Neutrophil (primary cell): ENCODE results near the gene PPP4R2.

Experiments used
- H3K27ac ChIP-seq: fragments of 200-600 bp; sonication (generic); 2 replicates; pipeline ENCODE4 v1.5.1; 2016; ENCODE audit warnings: mild to moderate bottlenecking, moderate library complexity
- H3K27me3 ChIP-seq: fragments of 200-600 bp; sonication (generic); 2 replicates; pipeline ENCODE4 v1.6.0; 2016; ENCODE audit warnings: mild to moderate bottlenecking
- H3K36me3 ChIP-seq: fragments of 200-600 bp; sonication (generic); 2 replicates; pipeline ENCODE4 v1.5.1; 2017
- H3K4me1 ChIP-seq, 2 experiments: fragments of 200-600 bp in 1 of 2; sonication (generic) in 1 of 2; 1 replicate in 1 of 2; 2 replicates in 1 of 2; pipeline versions ENCODE4 v1.5.1 to v1.6.1; 2013 to 2016; ENCODE audit warnings: low read depth in 1 of 2, low read length in 1 of 2, mild to moderate bottlenecking in 1 of 2, moderate library complexity in 1 of 2; ENCODE audit not compliant: control insufficient read depth in 1 of 2, insufficient read depth in 1 of 2
- H3K4me3 ChIP-seq, 2 experiments: fragments of 200-600 bp in 1 of 2; sonication (generic) in 1 of 2; 1 replicate in 1 of 2; 2 replicates in 1 of 2; pipeline ENCODE4 v1.5.1; 2013 to 2016; ENCODE audit warnings: low read depth in 1 of 2, low read length in 1 of 2, mild to moderate bottlenecking in 1 of 2, moderate library complexity in 1 of 2
- H3K9me3 ChIP-seq: fragments of 200-600 bp; sonication (generic); 2 replicates; pipeline ENCODE4 v1.5.1; 2016
- TF ChIP-seq, protein P1 (sequence below): fragments of 200-600 bp; sonication (generic); IDR thresholded peaks from 2 replicates; pipeline ENCODE4 v1.5.1; 2016; ENCODE audit warnings: antibody characterized with exemption

PPP4R2 gene

DNA sequence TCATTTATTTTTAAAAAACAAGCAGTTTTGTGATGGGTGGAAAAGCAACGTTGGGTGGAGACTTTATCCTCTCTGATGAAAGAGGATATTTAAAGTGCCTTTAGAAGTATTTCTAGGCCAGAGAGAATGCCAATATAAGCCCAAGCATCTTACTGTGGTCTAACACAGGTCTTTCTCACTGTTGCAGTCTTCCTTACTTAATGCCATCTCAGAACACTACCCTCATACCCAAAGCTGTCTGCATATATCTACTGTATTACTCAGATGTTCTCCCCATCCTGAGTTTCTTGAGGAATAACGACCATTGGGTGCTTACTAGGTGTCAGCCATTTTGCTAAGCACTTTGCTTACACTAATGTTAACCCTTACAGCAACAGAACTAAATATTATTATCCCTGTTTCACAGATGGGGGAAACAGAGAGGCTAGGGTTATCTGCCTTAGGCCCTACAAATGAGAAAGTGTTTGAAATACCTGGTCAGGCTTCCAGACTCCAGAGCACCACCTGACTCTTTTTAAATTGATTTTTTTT, 35.0 kb downstream of the PPP4R2 start:
- Histone ChIP-seq H3K36me3 (peaks cover 3% of the 10 kb centered on the region), H3K4me3 (no peak overlapping the region), H3K27ac (peak overlapping the region; percentile 37), H3K27me3 (no peaks in the 10 kb centered on the region), H3K9me3 (no peaks in the 10 kb centered on the region), H3K4me1 (peaks cover 13 to 25% of the 10 kb centered on the region in 2 experiments)
- TF ChIP-seq, protein P1, sequence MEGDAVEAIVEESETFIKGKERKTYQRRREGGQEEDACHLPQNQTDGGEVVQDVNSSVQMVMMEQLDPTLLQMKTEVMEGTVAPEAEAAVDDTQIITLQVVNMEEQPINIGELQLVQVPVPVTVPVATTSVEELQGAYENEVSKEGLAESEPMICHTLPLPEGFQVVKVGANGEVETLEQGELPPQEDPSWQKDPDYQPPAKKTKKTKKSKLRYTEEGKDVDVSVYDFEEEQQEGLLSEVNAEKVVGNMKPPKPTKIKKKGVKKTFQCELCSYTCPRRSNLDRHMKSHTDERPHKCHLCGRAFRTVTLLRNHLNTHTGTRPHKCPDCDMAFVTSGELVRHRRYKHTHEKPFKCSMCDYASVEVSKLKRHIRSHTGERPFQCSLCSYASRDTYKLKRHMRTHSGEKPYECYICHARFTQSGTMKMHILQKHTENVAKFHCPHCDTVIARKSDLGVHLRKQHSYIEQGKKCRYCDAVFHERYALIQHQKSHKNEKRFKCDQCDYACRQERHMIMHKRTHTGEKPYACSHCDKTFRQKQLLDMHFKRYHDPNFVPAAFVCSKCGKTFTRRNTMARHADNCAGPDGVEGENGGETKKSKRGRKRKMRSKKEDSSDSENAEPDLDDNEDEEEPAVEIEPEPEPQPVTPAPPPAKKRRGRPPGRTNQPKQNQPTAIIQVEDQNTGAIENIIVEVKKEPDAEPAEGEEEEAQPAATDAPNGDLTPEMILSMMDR = no peak

- Histone ChIP-seq H3K4me1 (peaks cover 16 to 42% of the 10 kb centered on the region in 2 experiments), H3K27me3 (no peaks in the 10 kb centered on the region), H3K4me3 (no peak overlapping the region), H3K36me3 (no peaks in the 10 kb centered on the region), H3K27ac (peak overlapping the region; percentile 57), H3K9me3 (no peaks in the 10 kb centered on the region)
- TF ChIP-seq, protein P1 = no peak
These were observed 40.3 kb downstream of the PPP4R2 start for GRCh38 chr3:73036694-73037591.

- Histone ChIP-seq H3K27me3 (no peaks in the 10 kb centered on the region), H3K9me3 (no peaks in the 10 kb centered on the region), H3K36me3 (no peaks in the 10 kb centered on the region), H3K4me3 (no peak overlapping the region), H3K27ac (peak overlapping the region; percentile 21), H3K4me1 (peaks cover 24 to 34% of the 10 kb centered on the region in 2 experiments)
- TF ChIP-seq, protein P1 = no peak
These were observed 44.9 kb downstream of the PPP4R2 start for GRCh38 chr3:73041537-73041936.

DNA sequence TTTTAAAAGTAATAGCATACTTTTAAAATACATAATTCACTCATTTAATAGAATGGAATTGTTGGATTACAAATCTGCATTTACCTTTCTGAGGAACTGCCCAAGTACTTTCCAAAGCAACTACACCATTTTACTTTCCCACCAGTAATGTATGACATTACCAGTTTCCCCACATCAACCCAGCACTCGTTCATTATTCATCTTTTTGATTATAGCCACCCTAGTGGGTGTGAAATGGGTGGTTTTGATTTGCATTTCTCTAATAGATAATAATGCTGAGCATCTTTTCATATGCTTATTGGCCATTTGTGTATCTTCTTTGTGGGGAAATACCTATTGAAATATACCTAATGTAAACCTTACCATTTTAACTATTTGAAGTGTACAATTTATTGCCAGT, 46.8 kb downstream of the PPP4R2 start:
- Histone ChIP-seq H3K27ac (no peak overlapping the region), H3K9me3 (no peaks in the 10 kb centered on the region), H3K36me3 (peaks cover 9% of the 10 kb centered on the region), H3K27me3 (no peaks in the 10 kb centered on the region), H3K4me1 (peaks cover 13 to 16% of the 10 kb centered on the region in 2 experiments), H3K4me3 (no peak overlapping the region)
- TF ChIP-seq, protein P1 = no peak

GRCh38 chr3:73045391-73045790, 48.8 kb downstream of the PPP4R2 start:
- Histone ChIP-seq H3K4me1 (peaks cover 6 to 10% of the 10 kb centered on the region in 2 experiments), H3K4me3 (no peak overlapping the region), H3K9me3 (no peaks in the 10 kb centered on the region), H3K27me3 (no peaks in the 10 kb centered on the region), H3K27ac (no peak overlapping the region), H3K36me3 (peaks cover 23% of the 10 kb centered on the region)
- TF ChIP-seq, protein P1 = no peak
